AG04450 (cell line): ENCODE data around the gene STAMBP. TPM values are rescaled to one million over a fixed set of nuclear protein-coding genes. Genes with fewer than 3 reads are reported as not detected.
A peak's percentile ranks its signal among the peaks of the same experiment; 100 is the strongest.

ENCODE experiments used
- CTCF ChIA-PET: fragments of 300-600, 350-600 bp; formaldehyde crosslinking; extraction: SDS; loops from one replicate; lab custom pipeline; 2022; ENCODE audit warnings: antibody characterized with exemption, inconsistent platforms; lab: Charles Lee
- POLR2A ChIA-PET: fragments of 350-600 bp; formaldehyde crosslinking; extraction: SDS; loops from one replicate; lab custom pipeline; 2021; ENCODE audit warnings: antibody characterized with exemption, inconsistent platforms; lab: Yijun Ruan, JAX
- DNase-seq: peaks from one replicate; pipeline ENCODE4 v3.0.0-alpha.2; 2011; ENCODE audit warnings: low read depth, low spot score
- H3K27ac ChIP-seq: one replicate; pipeline ENCODE4 v1.5.1; 2012; ENCODE audit warnings: low read depth, low read length, control low read depth
- H3K27me3 ChIP-seq: one replicate; pipeline ENCODE4 v1.6.0; 2012; ENCODE audit warnings: low read length; ENCODE audit not compliant: control insufficient read depth, insufficient read depth
- H3K4me3 ChIP-seq: 2 replicates; pipeline ENCODE4 v1.5.1; 2011; ENCODE audit warnings: mild to moderate bottlenecking, low read depth, low read length, control low read depth
- H3K9me3 ChIP-seq: 2 replicates; pipeline ENCODE4 v1.5.1; 2012; ENCODE audit warnings: low read length; ENCODE audit not compliant: control insufficient read depth, insufficient read depth
- polyA plus RNA-seq: library from polyadenylated mRNA; depleted of rRNA; stranded (reverse); fragments of >200 nt; gene quantifications from 2 replicates; pipeline ENCODE4 v1.2.3, GENCODE V29; 2011; rRNA removed
- TF ChIP-seq, protein P1 (sequence below): IDR thresholded peaks from 2 replicates; pipeline ENCODE4 v1.5.1; 2011; ENCODE audit warnings: low read depth, low read length, control low read depth, inconsistent platforms

Gene STAMBP
- polyA plus RNA-seq, 1 experiment: 54.5 TPM

DNA sequence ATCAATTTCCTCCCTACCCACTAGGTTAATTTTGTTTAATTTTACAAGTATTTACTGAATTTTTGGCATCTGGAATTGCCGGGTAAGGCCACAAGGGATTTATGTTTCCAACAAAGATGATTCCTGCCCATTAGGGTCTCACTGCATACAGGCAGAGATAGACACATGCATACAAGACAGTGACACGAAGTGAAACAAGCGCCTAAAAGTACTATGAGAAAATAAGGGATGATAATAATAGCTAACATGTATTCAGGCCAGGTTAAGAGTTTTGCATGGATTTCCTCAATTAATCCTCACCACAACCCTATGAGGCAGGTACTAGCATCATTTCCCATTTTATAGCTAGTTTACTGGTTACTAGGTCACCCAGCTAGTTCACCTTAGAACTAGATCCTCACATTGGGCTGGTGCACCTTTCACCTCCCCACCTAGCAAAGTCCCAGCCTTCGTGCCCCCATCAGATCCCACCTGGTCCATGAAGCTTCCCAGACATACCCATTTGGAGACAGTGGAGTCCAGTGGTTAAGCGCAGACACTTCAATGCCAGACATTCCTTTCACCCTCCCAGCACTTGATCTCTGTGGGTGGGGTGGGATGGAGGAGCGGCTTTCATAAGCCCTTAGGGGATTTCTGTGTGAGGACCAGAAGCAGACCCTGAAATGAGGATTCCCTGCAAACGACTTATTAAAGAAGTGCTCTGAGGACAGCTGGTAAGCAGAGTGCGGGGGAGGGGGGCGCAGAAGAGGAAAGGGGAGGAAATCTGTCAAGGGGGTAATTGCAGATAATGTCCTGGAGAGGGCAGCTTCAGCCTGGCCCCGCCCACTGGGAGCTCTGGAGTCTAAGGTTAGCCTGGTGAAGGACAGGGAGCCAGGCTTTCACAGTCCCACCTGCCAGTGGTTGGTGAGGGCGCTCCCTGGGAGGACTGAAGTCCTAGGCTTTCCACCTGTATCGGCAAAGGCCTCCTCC, 92.1 kb downstream of the STAMBP start:
- POLR2A ChIA-PET: no interaction called here
- H3K4me3 ChIP-seq: no peak overlapping the region
- DNase-seq: no peak
- no peak overlapping the region for H3K27ac ChIP-seq
- TF ChIP-seq, protein P1, sequence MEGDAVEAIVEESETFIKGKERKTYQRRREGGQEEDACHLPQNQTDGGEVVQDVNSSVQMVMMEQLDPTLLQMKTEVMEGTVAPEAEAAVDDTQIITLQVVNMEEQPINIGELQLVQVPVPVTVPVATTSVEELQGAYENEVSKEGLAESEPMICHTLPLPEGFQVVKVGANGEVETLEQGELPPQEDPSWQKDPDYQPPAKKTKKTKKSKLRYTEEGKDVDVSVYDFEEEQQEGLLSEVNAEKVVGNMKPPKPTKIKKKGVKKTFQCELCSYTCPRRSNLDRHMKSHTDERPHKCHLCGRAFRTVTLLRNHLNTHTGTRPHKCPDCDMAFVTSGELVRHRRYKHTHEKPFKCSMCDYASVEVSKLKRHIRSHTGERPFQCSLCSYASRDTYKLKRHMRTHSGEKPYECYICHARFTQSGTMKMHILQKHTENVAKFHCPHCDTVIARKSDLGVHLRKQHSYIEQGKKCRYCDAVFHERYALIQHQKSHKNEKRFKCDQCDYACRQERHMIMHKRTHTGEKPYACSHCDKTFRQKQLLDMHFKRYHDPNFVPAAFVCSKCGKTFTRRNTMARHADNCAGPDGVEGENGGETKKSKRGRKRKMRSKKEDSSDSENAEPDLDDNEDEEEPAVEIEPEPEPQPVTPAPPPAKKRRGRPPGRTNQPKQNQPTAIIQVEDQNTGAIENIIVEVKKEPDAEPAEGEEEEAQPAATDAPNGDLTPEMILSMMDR: peak; percentile 49
- CTCF ChIA-PET: interaction anchor here (0.8 to 1.3 kb wide), 5 partner anchors 9 to 226 kb away, joined by 3 to 7 read pairs (median 3); partner anchors contain the start of gene BOLA3
- no peaks in the 10 kb centered on the region for H3K27me3 ChIP-seq
- no peaks in the 10 kb centered on the region; the same call in 1 of the 2 replicates for H3K9me3 ChIP-seq

DNA sequence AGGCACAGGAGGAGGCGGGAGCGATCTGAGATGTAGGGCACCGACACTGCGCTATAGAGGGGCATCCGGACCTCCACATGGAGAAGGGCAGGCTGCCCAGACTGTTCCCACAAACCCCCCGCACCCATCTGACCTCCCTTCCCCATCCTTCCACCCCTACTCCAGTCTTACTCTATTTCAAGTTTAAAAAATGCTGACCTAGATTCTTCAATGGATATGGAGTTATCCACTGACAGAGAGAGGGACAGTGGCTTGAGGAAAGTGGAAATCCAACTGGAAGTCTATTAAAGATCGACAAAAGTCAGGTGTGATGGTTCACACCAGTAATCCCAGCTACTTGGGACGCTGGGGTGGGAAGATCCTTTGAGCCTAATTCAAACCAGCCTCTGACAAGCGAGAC, 92.8 kb downstream of the STAMBP start:
- POLR2A ChIA-PET: no interaction called here
- no peak for DNase-seq
- H3K4me3 ChIP-seq: no peak overlapping the region
- no peak overlapping the region for H3K27ac ChIP-seq
- CTCF ChIA-PET: interaction anchor here (1.0 to 1.3 kb wide), 2 partner anchors 98 to 199 kb away, joined by 3 to 5 read pairs; no protein-coding TSS in a partner anchor
- H3K27me3 ChIP-seq: no peaks in the 10 kb centered on the region
- TF ChIP-seq, protein P1: no peak
- no peaks in the 10 kb centered on the region; the same call in 1 of the 2 replicates for H3K9me3 ChIP-seq

DNA sequence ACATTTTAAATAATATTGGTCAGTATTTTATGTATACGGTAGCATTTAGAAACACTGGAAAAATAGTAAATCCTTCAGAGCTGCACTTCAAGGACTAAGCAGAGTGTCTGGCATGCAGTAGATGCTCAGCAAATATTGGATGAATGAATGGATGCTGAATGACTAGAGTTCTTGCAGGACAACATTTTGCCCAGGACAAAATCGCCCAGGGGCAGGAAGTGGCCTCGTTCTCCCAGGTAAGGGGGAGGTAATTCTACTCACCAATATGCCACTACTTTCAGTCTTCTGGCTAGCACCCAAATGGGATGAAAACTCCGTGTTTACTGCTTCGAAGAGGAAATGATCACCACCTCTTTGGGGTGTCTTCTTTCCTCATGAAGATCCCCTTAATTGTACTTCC, 93.9 kb downstream of the STAMBP start:
- no peak for DNase-seq
- Histone ChIP-seq H3K27ac (no peak overlapping the region), H3K4me3 (no peak overlapping the region), H3K9me3 (peaks cover 3% of the 10 kb centered on the region; the same call in 1 of the 2 replicates), H3K27me3 (no peaks in the 10 kb centered on the region)
- TF ChIP-seq, protein P1: no peak
- POLR2A ChIA-PET: no interaction called here
- CTCF ChIA-PET: no interaction called here

Other genes starting within 250 kb of the STAMBP start
- not detected in 2 replicates for gene NAT8, start 186.5 kb upstream of the STAMBP start, polyA plus RNA-seq
- 24.5 and 33.4 TPM in 2 replicates for gene TPRKB, start 91.6 kb upstream of the STAMBP start, polyA plus RNA-seq
- 33.2 and 45.2 TPM in 2 replicates for gene DUSP11, start 48.9 kb upstream of the STAMBP start, polyA plus RNA-seq
- gene C2orf78, start 44.8 kb upstream of the STAMBP start, polyA plus RNA-seq: not detected in 2 replicates
- 641 and 956 TPM in 2 replicates for gene ACTG2, start 64.0 kb downstream of the STAMBP start, polyA plus RNA-seq
- gene DGUOK, start 97.9 kb downstream of the STAMBP start, polyA plus RNA-seq: 101 TPM in 2 replicates
- 3.1 and 3.2 TPM in 2 replicates for gene TET3, start 155.9 kb downstream of the STAMBP start, polyA plus RNA-seq